Cardiac muscle cell (in vitro differentiated cells and primary cell): ENCODE measurements around the gene SIX3. TPM values are rescaled to one million over a fixed set of nuclear protein-coding genes. Genes with fewer than 3 reads are reported as not detected.

Source experiments
- DNase-seq, 2 donors: peaks; one replicate each; pipeline versions ENCODE4 v3.0.0 to v3.0.0-alpha.2; 2010 to 2017; ENCODE audit warnings: low read depth in 1 of 2, low spot score in 1 of 2
- H3K27ac ChIP-seq: fragments of 200-600 bp; sonication (generic); 2 replicates; pipeline ENCODE4 v1.5.1; 2016
- H3K27me3 ChIP-seq: fragments of 200-600 bp; sonication (generic); 2 replicates; pipeline ENCODE4 v1.6.0; 2016; ENCODE audit warnings: control low read depth
- H3K36me3 ChIP-seq: fragments of 200-600 bp; sonication (generic); 2 replicates; pipeline ENCODE4 v1.5.1; 2016; ENCODE audit warnings: control low read depth
- H3K4me1 ChIP-seq: fragments of 200-600 bp; sonication (generic); 2 replicates; pipeline ENCODE4 v1.8.1; 2017; ENCODE audit warnings: low read depth, mild to moderate bottlenecking, mixed run types
- H3K4me3 ChIP-seq: fragments of 200-600 bp; sonication (generic); 2 replicates; pipeline ENCODE4 v1.5.1; 2016; ENCODE audit warnings: mild to moderate bottlenecking
- H3K9me3 ChIP-seq: fragments of 200-600 bp; sonication (generic); 2 replicates; pipeline ENCODE4 v1.5.1; 2017; ENCODE audit warnings: low read depth, mild to moderate bottlenecking, control low read depth
- polyA plus RNA-seq: library from polyadenylated mRNA; unstranded; fragments of >200 nt; fragmentation: Nextera tagmentation; extraction: Ambion mirVana; gene quantifications from 2 replicates; pipeline ENCODE4 v1.2.1, GENCODE V29; 2016
- total RNA-seq: library from RNA; depleted of rRNA; stranded (reverse); fragments of >200 nt; gene quantifications from 2 replicates; pipeline ENCODE4 v1.2.3, GENCODE V29; 2016
- TF ChIP-seq, protein P1 (sequence below): IDR thresholded peaks from 2 replicates; pipeline ENCODE4 v1.5.1; 2012; ENCODE audit warnings: low read depth, mild to moderate bottlenecking, low read length

SIX3 gene
- total RNA-seq (not detected in 2 replicates), polyA plus RNA-seq (not detected in 2 replicates)

DNA sequence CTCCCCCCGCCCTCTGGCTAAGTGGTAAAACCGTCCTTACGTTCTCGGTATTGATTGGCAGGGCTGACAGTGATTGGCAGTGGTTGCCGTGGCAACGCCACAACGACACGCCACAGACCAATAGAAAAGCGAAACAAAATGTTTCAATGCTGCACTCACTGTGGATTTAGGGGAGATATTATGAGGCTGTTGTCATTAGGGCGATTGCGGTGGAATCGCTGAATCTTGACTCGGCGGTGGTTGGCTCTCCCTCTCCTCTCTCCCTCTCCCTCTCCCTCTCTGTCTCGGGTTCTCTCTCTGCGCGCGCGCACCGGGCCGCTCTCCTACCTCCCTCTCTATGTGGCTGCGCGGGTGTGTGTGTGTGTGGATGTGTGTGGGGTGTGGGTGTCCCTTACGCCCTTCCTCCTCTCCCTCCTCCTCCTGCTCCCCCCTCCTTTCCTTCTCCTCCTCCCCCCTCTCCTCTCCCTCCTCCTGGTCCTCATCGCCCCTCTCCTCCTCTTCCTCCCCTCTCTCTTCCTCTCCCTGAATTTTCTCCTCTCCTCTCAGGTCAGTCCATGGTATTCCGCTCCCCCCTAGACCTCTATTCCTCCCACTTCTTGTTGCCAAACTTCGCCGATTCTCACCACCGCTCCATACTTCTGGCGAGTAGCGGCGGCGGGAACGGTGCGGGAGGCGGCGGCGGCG lies at the start of gene SIX3:
Gene SIX3, plus strand, starts transcription at position 152 of the 684 bp plus-strand sequence. Its CDS starts 403 bp downstream, at position 555.
- Histone ChIP-seq H3K27me3 (peaks cover 100% of the 10 kb centered on the region), H3K4me1 (peaks cover 3% of the 10 kb centered on the region), H3K27ac (no peak within 1 kb of the TSS), H3K36me3 (no peaks in the 10 kb centered on the region), H3K4me3 (peak within 1 kb of the TSS; percentile 1), H3K9me3 (no peaks in the 10 kb centered on the region)
- DNase-seq, result no peak
- TF ChIP-seq, protein P1, sequence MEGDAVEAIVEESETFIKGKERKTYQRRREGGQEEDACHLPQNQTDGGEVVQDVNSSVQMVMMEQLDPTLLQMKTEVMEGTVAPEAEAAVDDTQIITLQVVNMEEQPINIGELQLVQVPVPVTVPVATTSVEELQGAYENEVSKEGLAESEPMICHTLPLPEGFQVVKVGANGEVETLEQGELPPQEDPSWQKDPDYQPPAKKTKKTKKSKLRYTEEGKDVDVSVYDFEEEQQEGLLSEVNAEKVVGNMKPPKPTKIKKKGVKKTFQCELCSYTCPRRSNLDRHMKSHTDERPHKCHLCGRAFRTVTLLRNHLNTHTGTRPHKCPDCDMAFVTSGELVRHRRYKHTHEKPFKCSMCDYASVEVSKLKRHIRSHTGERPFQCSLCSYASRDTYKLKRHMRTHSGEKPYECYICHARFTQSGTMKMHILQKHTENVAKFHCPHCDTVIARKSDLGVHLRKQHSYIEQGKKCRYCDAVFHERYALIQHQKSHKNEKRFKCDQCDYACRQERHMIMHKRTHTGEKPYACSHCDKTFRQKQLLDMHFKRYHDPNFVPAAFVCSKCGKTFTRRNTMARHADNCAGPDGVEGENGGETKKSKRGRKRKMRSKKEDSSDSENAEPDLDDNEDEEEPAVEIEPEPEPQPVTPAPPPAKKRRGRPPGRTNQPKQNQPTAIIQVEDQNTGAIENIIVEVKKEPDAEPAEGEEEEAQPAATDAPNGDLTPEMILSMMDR, result no peak

DNA sequence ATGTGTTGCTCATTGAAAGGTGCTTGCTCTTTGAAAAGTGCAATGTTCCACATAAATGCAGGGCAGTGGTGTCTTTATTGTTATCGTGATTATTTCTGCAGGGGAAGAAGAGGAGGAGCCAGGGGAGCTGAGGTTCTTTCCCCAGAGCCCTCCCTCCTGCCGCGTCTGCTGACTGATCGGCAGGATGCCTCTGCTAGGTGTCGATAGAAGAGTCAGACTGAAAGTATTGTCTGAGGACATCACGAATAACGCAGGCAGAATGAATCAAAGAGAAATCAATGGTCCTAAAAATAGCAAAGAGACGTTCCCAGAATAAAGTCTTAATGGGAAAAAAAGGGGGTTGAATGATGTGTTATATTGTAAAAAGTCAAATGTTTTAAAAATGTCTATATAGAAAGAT lies 47.4 kb upstream of the SIX3 start:
- TF ChIP-seq, protein P1, result no peak
- no peak for DNase-seq
- H3K36me3 ChIP-seq, result no peaks in the 10 kb centered on the region
- H3K27me3 ChIP-seq, result peaks cover 2% of the 10 kb centered on the region
- no peaks in the 10 kb centered on the region for H3K9me3 ChIP-seq
- H3K4me3 ChIP-seq, result no peak overlapping the region
- no peak overlapping the region for H3K27ac ChIP-seq
- no peaks in the 10 kb centered on the region for H3K4me1 ChIP-seq

DNA sequence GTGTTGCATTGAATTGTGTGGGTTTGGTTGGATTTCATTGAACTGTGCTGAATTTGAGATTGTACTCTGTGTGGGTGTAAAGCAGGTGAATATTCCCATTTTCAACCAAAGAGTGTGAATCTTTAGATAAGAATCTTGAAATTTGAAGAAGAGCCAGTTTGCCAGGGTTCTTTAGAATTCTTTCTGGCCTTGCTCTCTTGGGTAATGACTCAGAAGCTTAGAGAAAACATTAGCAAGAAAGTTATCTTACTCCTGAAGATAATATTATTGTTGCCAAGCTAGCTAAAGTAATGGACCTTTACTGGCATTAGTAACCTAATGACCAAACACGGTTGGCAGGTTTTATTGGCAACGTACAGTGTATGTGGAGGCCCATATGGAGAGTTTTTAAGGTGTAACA lies 46.4 kb upstream of the SIX3 start:
- TF ChIP-seq, protein P1, result no peak

DNA sequence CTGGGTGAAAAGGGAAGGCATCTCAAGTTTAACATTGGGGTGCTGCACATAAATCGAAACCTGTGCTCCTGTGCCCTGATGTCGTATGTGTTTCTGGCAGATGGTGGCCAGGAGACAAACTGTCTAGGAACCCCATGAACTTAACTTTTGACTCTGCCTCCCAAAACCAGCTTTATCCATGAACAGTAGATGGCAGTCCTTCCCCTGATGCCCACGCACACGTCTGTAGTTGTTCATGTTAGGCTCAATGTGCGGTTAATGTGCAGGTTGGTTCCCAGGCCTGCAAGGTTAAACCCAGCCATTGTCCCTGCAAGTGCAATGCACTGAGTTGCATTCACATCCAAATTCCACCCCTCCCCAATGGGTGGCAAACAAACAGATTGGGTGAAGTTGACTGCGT lies 44.1 kb upstream of the SIX3 start:
- Histone ChIP-seq H3K4me1 (no peaks in the 10 kb centered on the region), H3K9me3 (no peaks in the 10 kb centered on the region), H3K27me3 (peaks cover 32% of the 10 kb centered on the region), H3K4me3 (no peak overlapping the region), H3K27ac (no peak overlapping the region), H3K36me3 (no peaks in the 10 kb centered on the region)
- TF ChIP-seq, protein P1, result no peak
- no peak for DNase-seq

More for the DNA sequence above, 46.4 kb upstream of the SIX3 start:
- no peaks in the 10 kb centered on the region for H3K36me3 ChIP-seq
- H3K4me3 ChIP-seq, result no peak overlapping the region
- H3K27ac ChIP-seq, result no peak overlapping the region
- peaks cover 12% of the 10 kb centered on the region for H3K27me3 ChIP-seq
- no peaks in the 10 kb centered on the region for H3K4me1 ChIP-seq
- H3K9me3 ChIP-seq, result no peaks in the 10 kb centered on the region
- DNase-seq, result no peak

DNA sequence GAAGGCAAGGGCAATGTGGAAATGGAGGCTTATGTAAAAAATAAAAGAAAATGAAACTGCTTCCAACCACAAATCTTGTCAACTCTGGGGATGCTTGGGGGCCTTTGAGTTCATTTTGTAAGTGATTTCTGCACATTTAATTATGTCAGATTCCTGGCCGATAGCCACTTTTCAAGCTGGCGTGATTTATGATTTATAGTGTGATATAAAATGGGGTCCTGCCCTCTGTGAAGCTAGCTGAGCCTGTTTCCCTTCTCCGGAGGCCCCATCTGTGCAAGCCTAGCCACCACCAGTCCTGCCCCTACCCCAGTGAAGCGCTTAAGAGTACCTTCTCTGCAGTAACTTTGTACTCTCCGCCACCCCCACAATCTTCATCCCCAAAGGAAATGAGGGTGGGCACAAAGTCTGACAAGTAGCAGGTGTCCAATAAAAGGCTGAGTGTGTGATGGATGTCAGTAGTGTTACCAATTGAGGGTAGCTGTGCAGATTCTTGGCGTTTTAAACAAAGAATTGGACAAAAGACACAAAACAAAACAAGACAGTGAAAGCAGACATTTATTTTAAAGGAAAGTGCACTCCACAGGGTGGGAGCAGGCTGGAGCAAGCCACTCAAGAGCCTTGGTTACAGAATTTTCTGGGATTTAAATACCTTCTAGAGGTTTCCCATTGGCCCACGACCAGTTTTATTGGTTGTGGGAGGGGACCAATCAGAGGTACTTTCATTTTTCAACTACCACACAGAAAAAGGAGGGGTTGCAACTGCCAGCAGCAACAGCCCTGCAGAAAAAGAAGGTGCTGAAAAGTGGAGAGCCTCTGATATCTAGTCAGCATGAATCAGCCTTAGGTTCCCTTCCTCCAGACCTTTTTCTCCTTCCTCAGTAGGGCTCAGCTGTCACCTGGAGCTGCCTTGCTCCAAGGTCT lies 39.0 kb upstream of the SIX3 start:
- H3K27ac ChIP-seq, result no peak overlapping the region
- TF ChIP-seq, protein P1, result no peak
- H3K9me3 ChIP-seq, result no peaks in the 10 kb centered on the region
- no peaks in the 10 kb centered on the region for H3K4me1 ChIP-seq
- H3K27me3 ChIP-seq, result peaks cover 36% of the 10 kb centered on the region
- no peak overlapping the region for H3K4me3 ChIP-seq
- no peaks in the 10 kb centered on the region for H3K36me3 ChIP-seq
- DNase-seq, result no peak
